Activated CD4-positive, alpha-beta T cell treated with anti-CD3 and anti-CD28 coated beads, Interleukin-2, amount 50 U/mL, for 4 hours (primary cell): ENCODE measurements around the gene FOLR1.
"Not testable (repeated sequence)": the region's sequence is repeated elsewhere in the genome, so short reads cannot be mapped to it uniquely, and the experiment has no call there.

Experiments
- DNase-seq, 2 experiments: peaks; one replicate each; pipeline ENCODE4 v3.0.0-alpha.2; 2020

The FOLR1 gene

DNA sequence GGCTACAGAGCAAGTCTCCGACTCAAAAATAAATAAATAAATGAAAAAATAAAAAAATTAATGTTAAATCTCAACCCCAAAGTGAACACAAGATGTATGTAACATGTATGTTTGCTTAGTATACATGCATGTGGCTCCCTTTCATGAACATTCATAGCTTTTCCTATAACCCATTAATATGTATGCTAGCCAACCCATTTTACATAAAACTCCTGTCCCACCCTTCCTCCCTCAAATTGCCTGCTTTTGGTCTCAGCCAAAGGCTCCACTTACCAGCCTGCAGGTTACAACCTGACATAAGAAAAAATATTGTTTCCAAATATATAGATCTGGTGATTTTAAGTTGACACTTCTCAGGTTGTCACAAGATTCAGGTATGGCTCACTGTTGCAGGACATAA lies 3.7 kb upstream of the FOLR1 start:
- DNase-seq = no peak

- no peak for DNase-seq
Measured at GRCh38 chr11:72189455-72190250, 2.3 kb upstream of the FOLR1 start.

- DNase-seq = no peak
Measured at GRCh38 chr11:72190631-72191071, 1.3 kb upstream of the FOLR1 start.

DNA sequence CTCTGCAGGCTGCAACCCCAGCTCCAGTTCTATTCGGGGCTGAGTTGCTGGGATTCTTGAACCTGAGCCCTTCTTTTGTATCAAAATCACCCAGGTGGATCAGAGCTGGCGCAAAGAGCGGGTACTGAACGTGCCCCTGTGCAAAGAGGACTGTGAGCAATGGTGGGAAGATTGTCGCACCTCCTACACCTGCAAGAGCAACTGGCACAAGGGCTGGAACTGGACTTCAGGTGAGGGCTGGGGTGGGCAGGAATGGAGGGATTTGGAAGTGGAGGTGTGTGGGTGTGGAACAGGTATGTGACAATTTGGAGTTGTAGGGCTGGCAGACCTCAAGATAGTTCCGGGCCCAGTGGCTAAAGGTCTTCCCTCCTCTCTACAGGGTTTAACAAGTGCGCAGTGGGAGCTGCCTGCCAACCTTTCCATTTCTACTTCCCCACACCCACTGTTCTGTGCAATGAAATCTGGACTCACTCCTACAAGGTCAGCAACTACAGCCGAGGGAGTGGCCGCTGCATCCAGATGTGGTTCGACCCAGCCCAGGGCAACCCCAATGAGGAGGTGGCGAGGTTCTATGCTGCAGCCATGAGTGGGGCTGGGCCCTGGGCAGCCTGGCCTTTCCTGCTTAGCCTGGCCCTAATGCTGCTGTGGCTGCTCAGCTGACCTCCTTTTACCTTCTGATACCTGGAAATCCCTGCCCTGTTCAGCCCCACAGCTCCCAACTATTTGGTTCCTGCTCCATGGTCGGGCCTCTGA lies 3.8 kb downstream of the FOLR1 start:
- no peak for DNase-seq

DNA sequence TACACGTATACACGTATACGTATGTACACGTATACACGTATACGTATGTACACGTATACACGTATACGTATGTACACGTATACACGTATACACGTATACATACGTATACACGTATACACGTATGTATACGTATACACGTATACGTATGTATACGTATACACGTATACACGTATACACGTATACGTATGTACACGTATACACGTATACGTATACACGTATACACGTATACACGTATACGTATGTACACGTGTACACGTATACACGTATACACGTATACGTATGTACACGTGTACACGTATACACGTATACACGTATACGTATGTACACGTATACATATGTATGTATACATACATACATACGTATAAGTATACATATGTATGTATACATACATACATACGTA lies 9.5 kb downstream of the FOLR1 start:
- DNase-seq = not testable (repeated sequence)

GRCh38 chr11:72202571-72202970 lies 10.6 kb downstream of the FOLR1 start:
- no peak for DNase-seq

- no peak for DNase-seq
Measured at GRCh38 chr11:72203163-72203562, 11.2 kb downstream of the FOLR1 start.

GRCh38 chr11:72204886-72205285 lies 12.9 kb downstream of the FOLR1 start:
- no peak for DNase-seq

DNA sequence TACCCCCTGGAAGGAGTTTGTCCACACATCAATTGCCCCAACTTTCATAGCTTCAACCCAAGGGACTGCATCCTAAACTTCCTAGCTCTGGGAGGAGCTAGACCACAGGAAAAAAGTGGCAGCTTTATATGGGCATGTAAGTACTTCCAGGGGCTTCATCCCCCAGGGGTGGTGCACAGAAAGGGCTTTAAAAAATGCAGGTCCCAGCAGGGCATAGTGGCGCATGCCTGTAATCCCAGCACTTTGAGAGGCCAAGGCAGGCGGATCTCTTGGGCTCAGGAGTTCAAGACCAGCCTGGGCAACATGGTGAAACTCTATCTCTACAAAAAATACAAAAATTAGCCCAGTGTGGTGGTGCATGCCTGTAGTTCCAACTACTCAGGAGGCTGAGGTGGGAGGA lies 14.9 kb downstream of the FOLR1 start:
- not testable (repeated sequence) for DNase-seq

- no peak for DNase-seq
Measured at GRCh38 chr11:72208281-72208680, 16.3 kb downstream of the FOLR1 start.

GRCh38 chr11:72209101-72209500 lies 17.2 kb downstream of the FOLR1 start:
- DNase-seq = no peak

DNA sequence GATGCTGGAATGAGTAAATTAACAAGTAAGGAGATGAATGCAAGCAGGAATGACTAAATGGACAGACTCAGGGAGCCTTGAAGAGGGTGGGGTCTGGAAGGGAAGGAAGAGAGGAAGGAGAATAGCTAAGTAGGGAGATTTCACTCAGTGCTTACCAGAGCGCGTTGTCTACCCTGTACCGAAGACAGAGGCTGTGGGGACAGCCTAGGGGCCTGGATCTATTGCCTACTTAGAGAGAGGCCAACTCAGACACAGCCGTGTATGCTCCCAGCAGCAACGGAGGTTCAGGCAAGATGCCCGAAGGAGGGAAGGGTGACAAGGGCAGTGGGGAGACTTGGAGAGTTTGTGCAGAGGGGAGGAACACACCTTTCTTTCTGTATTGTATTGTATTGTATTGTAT lies 24.7 kb downstream of the FOLR1 start, which contains the start of gene FOLR2:
TSS of gene FOLR2 (plus strand) at position 157 of the 400 bp plus-strand sequence. CDS start 1,791 bp downstream, outside the sequence.
- DNase-seq = no peak

DNA sequence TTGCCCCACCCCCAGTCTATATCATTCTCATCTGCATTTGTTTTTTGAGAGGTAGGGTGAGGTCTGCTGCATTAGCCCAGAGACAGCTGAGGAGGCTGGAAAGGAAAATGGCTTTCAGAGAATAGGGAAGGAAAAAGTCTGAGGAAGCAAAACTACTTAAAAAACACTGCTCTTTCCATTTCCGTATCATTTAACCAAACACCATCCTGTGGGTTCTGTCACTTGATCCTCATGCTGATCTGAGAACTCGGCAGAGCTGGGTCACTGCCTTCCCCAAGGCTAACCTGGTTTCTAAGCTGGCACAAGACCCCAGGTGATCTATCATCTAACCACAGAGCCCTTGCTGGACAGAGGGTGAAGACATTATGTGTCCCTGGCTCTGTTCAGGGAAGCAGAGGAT lies 25.9 kb downstream of the FOLR1 start:
- no peak for DNase-seq

DNA sequence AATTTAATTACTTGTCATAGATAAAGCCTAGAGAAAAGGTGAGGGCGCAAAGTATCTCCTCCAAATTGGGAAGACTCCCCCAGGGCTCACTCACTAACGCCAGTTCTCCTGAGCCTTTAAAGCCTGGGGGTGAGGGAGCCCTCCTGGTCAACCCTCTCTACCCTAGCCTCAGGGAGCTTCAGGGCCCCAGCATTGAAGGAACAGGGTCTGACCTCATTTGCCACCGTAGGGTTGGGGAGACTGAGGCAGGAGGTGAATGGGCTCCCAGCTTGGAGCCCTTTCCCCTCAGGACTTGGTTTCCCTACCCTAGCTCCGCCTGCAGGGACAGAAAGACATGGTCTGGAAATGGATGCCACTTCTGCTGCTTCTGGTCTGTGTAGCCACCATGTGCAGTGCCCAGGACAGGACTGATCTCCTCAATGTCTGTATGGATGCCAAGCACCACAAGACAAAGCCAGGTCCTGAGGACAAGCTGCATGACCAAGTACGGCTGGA lies 26.4 kb downstream of the FOLR1 start:
- DNase-seq = no peak

GRCh38 chr11:72220696-72221363 lies 28.9 kb downstream of the FOLR1 start:
- no peak for DNase-seq

DNA sequence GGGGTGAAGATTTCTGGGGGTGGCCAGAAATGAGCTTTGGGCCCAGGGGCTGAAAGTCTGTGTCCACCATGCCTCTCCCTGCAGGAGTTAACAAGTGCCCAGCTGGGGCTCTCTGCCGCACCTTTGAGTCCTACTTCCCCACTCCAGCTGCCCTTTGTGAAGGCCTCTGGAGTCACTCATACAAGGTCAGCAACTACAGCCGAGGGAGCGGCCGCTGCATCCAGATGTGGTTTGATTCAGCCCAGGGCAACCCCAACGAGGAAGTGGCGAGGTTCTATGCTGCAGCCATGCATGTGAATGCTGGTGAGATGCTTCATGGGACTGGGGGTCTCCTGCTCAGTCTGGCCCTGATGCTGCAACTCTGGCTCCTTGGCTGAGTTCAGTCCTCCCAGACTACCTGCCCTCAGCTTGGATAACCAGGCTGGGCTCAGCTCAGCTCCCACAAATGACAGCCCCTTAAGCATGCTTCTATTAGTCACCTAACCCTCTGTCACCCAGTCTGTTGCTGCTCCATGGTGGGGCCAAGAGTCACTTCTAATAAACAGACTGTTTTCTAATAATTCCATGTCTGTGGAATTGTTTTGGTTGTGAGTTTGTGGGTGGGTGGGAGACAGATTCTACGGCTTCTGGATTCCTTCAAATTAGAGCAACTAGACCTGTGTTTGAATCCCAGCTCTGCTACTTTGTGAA lies 29.6 kb downstream of the FOLR1 start:
- DNase-seq = no peak

GRCh38 chr11:72222106-72222891 lies 30.4 kb downstream of the FOLR1 start:
- no peak for DNase-seq

DNA sequence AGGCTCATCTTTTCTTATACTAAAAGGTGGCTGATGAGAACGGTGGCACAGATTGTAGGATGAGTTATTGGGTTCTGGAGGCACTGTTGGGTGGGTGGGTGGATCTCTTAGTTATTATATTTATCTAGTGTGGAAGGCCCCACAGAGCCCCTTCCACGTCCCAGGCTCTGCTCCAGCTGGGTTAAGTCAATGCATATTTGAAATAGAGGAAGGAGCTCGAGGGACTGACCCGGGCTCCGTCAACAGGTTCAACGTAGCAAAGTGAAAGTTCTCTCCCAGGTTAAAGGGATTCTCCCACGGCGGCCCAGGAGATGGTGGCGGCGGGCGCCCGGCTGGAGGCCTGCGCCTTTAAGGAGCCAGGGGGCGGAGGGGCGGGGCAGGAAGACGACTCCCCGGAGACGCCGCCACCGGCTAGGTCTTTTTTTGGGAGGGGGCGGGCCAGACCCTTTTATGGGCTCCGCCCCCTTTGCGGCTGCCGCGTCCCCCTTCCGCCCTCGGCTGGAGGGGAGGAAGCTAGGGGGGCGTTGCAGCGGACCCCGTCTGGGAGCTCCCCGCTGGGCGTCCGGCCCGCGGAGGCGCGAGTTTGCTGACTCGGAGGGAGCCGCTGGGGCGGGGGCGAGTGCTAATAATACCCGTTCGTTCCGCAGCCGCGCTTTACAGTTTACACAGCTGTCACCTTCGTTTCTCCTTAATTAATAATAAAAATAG lies 31.1 kb downstream of the FOLR1 start:
- peak; percentile 88 to 90 for DNase-seq

DNA sequence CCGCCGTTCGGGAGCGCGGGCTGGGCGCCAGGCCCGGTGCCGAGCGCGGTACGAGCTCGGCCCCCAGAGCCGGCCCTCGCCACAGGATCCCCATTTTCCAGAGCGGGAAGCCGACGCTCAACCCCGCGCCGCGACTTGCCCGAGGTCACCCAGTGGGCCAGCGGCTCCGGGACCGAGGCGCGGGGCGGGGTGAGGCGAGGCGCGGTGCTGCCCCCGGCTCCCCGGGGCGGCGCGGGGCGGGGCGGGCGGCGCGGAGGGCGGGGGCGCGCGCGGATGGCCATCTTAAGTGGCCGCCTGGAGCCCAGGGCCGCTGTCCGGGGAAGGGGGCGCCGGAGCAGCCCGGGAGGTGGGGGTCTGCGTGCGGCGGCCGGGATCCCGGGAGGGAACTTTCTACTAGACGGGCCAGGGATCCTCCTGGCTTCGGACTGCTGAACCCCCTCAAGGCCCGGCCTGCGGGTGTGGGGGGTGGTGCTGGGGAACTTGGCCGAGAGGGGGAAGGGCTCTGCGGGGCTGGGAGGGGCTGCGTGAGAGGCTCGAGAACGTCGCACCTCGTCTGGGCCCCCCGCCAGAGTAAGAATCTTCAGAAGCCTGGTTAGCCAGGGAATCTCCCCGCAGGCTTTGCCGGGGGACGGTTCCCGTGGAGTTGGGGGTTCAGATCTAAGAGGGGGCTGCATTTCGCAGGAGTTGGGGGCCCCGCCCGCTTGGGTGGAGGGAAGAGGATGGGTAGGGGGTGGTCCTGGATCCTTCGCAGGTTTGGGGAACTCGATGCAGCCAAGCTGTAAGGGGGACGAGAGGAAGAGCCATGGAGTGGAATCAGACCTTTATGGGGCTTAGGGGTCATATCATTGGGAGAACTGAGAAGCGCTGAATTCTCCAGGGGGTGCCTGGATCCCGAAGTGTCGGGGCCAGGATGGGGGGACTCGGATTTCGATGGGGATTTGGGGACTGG lies 31.9 kb downstream of the FOLR1 start:
- peak; percentile 25 to 41 for DNase-seq
